Spleen (tissue), 7 donors: ENCODE measurements around the gene C6orf132.

Source experiments
- CTCF ChIP-seq, 11 experiments: fragments of 200-600 bp in 7 of 11; fragments of 450-650 bp in 4 of 11; sonication (generic) in 4 of 11; IDR thresholded peaks in 8 of 11; conservative IDR thresholded peaks in 3 of 11; 1 replicate in 7 of 11; 2 replicates in 4 of 11; pipeline versions ENCODE4 v1.4.0 to v1.8.0; 2016 to 2021; ENCODE audit warnings: antibody characterized with exemption in 11 of 11, inconsistent platforms in 4 of 11, mild to moderate bottlenecking in 1 of 11
- POLR2A ChIP-seq, 3 donors: fragments of 450-650 bp; IDR thresholded peaks; one replicate each; pipeline ENCODE4 v1.5.1; 2017; ENCODE audit warnings: antibody characterized with exemption in 3 of 3, mild to moderate bottlenecking in 1 of 3
- donor health status: DM: no; HTN: no; CAD: no; lungs with moderate emphysema.
- donor health status: DM: no; HTN: no; CAD: no.
- donor health status: DM: no; HTN: no; CAD: no.

- TF ChIP-seq POLR2A (IDR thresholded peaks at IDR 0.05): no peak
- no peak for TF ChIP-seq CTCF (IDR thresholded peaks at IDR 0.05 in 8 of 11, conservative IDR thresholded peaks at IDR 0.05 in 3 of 11)
These were observed 34.6 kb upstream of the C6orf132 start for GRCh38 chr6:42176981-42177380.
